Uterus (tissue), 4 donors: ENCODE measurements around the gene TACR1. TPM values are rescaled to one million over a fixed set of nuclear protein-coding genes. Genes with fewer than 3 reads are reported as not detected.
"Not testable (repeated sequence)": the region's sequence is repeated elsewhere in the genome, so short reads cannot be mapped to it uniquely, and the experiment has no call there.

Source experiments
- DNase-seq, 2 donors: peaks; one replicate each; pipeline ENCODE4 v3.0.0-alpha.2; 2019 to 2020
- H3K27ac ChIP-seq, 2 donors: fragments of 200-600 bp; sonication (generic); 1 replicate in 1 of 2; 2 replicates in 1 of 2; pipeline ENCODE4 v1.5.1; 2016 to 2018
- H3K27me3 ChIP-seq, 2 donors: fragments of 200-600 bp; sonication (generic); one replicate each; pipeline ENCODE4 v1.5.1; 2018 to 2019; ENCODE audit warnings: control low read depth in 1 of 2
- H3K36me3 ChIP-seq, 2 donors: fragments of 200-600 bp; sonication (generic); one replicate each; pipeline ENCODE4 v1.5.1; 2019; ENCODE audit warnings: control low read depth in 1 of 2
- H3K4me1 ChIP-seq, 2 donors: fragments of 200-600 bp; sonication (generic); one replicate each; pipeline ENCODE4 v1.5.1; 2018 to 2019; ENCODE audit warnings: control low read depth in 1 of 2
- H3K4me3 ChIP-seq, 2 donors: fragments of 200-600 bp; sonication (generic); 1 replicate in 1 of 2; 2 replicates in 1 of 2; pipeline ENCODE4 v1.5.1; 2018 to 2019; ENCODE audit warnings: mild to moderate bottlenecking in 1 of 2
- H3K9me3 ChIP-seq, 2 donors: fragments of 200-600 bp; sonication (generic); one replicate each; pipeline ENCODE4 v1.5.1; 2019; ENCODE audit warnings: control low read depth in 1 of 2
- POLR2A ChIP-seq, 2 donors: fragments of 450-650 bp; IDR thresholded peaks; one replicate each; pipeline ENCODE4 v1.6.1; 2016; ENCODE audit warnings: antibody characterized with exemption in 2 of 2, mild to moderate bottlenecking in 1 of 2, moderate library complexity in 1 of 2
- intact Hi-C: fragments of 100-400 bp; cut with DNase I; formaldehyde crosslinking; loops from one replicate; pipeline ENCODE4 v1.15.1; 2023; ENCODE audit warnings: low total_unique reads
- total RNA-seq, 4 donors: library from RNA; depleted of rRNA in 3 of 4; stranded (reverse); fragments of >200 nt in 3 of 4; gene quantifications; one replicate each; pipeline versions ENCODE4 v1.1.0 to v1.2.4, GENCODE V29; 2014 to 2023
- TF ChIP-seq, protein P1 (sequence below), 4 experiments: fragments of 200-600 bp in 2 of 4; fragments of 450-650 bp in 2 of 4; sonication (generic) in 2 of 4; IDR thresholded peaks; one replicate each; pipeline ENCODE4 v1.5.1; 2016 to 2019; ENCODE audit warnings: antibody characterized with exemption in 4 of 4, mild to moderate bottlenecking in 2 of 4, moderate library complexity in 1 of 4
- donor health status: DM: yes; HTN: yes; CAD: no.

The TACR1 gene
- total RNA-seq, 4 donors from 2014 or later: 1.9 to 25.4 (median 9.1) TPM

DNA sequence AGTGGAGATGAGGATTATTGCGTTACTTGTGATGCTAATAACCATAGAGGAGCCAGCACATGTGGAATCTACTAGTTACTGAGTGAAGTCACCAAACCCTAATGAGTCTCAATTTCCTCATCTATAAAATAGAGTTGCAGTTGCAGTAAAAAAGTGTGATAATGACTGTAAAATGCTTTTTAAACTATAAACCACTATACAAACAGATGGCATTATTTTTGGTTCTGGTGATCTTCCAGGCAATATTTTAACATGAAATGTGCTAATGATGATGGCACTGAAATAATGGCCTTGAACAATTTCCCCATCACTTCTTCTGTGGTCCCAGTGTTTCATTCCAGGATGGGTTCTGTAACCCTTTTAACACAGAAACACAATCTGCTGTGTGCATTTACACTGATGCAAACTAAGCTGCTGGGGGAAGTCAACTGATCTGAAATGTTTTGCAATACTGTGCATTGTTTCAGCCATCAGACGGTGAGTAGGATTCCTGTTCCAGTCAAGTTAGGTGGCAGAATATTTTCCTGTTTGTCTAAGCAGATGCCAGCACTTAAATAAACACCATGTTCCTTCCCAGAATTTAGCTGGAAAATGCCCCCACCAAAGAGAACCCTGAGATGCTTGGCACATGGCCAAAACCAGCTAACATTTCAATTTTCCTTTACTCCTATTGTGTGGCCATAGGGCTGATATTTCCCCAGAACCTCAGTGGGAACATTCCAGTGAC, 52.6 kb downstream of the TACR1 start:
- Histone ChIP-seq H3K36me3 (no peaks in the 10 kb centered on the region), H3K27ac (peak overlapping the region in 1 of 2 donors; percentile 37), H3K27me3 (no peaks in the 10 kb centered on the region), H3K9me3 (no peaks in the 10 kb centered on the region), H3K4me3 (no peak overlapping the region), H3K4me1 (no peaks in the 10 kb centered on the region)
- intact Hi-C loops: no loop called here
- TF ChIP-seq, protein P1, sequence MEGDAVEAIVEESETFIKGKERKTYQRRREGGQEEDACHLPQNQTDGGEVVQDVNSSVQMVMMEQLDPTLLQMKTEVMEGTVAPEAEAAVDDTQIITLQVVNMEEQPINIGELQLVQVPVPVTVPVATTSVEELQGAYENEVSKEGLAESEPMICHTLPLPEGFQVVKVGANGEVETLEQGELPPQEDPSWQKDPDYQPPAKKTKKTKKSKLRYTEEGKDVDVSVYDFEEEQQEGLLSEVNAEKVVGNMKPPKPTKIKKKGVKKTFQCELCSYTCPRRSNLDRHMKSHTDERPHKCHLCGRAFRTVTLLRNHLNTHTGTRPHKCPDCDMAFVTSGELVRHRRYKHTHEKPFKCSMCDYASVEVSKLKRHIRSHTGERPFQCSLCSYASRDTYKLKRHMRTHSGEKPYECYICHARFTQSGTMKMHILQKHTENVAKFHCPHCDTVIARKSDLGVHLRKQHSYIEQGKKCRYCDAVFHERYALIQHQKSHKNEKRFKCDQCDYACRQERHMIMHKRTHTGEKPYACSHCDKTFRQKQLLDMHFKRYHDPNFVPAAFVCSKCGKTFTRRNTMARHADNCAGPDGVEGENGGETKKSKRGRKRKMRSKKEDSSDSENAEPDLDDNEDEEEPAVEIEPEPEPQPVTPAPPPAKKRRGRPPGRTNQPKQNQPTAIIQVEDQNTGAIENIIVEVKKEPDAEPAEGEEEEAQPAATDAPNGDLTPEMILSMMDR (IDR thresholded peaks at IDR 0.05): no peak
- TF ChIP-seq POLR2A (IDR thresholded peaks at IDR 0.05): no peak
- DNase-seq: peak in 1 of 2 donors; percentile 44

GRCh38 chr2:75146221-75146605, 53.1 kb downstream of the TACR1 start:
- H3K36me3 ChIP-seq, H3K4me3 ChIP-seq, DNase-seq, H3K27me3 ChIP-seq, H3K4me1 ChIP-seq, intact Hi-C loops, H3K9me3 ChIP-seq: not testable (repeated sequence)
- H3K27ac ChIP-seq: peak overlapping the region in 1 of 2 donors; percentile 37

DNA sequence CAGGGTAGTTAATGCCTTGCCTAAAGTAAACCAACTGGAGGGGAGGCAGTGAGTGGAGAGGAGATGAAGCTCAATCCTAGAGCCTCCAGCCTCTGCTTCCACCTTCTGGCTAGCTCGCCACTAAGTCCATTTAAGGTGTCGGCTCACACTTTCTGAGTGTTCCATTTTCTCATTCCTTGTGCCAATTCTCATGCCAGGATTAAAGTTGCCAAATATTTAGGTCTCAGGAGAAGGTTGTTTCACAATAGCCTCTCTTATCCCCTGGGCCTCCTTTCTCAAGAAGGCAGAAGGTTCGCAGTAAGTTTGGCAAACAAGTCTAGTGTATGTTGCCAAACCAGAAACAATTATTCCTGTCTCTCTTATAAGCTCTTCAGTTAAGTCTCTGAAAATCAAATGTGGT, 57.2 kb downstream of the TACR1 start:
- no peak for DNase-seq

GRCh38 chr2:75140288-75140687, 59.0 kb downstream of the TACR1 start:
- H3K27ac ChIP-seq: no peak overlapping the region
- H3K27me3 ChIP-seq: no peaks in the 10 kb centered on the region
- no peaks in the 10 kb centered on the region for H3K4me1 ChIP-seq
- no peak overlapping the region for H3K4me3 ChIP-seq
- H3K9me3 ChIP-seq: no peaks in the 10 kb centered on the region
- TF ChIP-seq, protein P1 (IDR thresholded peaks at IDR 0.05): no peak
- no peak for TF ChIP-seq POLR2A (IDR thresholded peaks at IDR 0.05)
- intact Hi-C loops: no loop called here
- no peaks in the 10 kb centered on the region for H3K36me3 ChIP-seq
- DNase-seq: no peak

More for the DNA sequence above, 57.2 kb downstream of the TACR1 start:
- H3K36me3 ChIP-seq: no peaks in the 10 kb centered on the region
- intact Hi-C loops: no loop called here
- H3K4me3 ChIP-seq: no peak overlapping the region
- no peak overlapping the region for H3K27ac ChIP-seq
- TF ChIP-seq POLR2A (IDR thresholded peaks at IDR 0.05): no peak
- TF ChIP-seq, protein P1 (IDR thresholded peaks at IDR 0.05): no peak
- no peaks in the 10 kb centered on the region for H3K27me3 ChIP-seq
- H3K9me3 ChIP-seq: no peaks in the 10 kb centered on the region
- no peaks in the 10 kb centered on the region for H3K4me1 ChIP-seq

DNA sequence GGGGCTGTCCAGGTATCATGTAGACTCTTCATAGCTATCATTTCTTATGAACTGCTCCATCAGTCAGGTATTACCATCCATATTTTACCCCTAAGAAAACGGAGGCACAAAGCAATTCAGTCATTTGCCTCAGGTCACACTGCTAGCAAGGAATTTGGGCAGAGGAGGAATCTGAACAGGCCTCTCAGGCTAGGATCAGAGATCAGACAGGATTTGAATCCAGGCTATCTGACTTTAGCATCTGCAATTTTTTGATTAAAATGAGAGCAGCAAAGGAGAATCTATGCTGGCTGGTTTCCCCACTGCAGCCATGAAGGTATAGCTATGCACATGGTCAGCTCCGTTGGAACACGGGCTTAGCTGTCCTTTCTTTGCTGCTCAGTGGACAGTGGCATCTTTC, 60.1 kb downstream of the TACR1 start:
- no peaks in the 10 kb centered on the region for H3K4me1 ChIP-seq
- H3K9me3 ChIP-seq: no peaks in the 10 kb centered on the region
- DNase-seq: no peak
- no peak overlapping the region for H3K27ac ChIP-seq
- H3K4me3 ChIP-seq: no peak overlapping the region
- no peaks in the 10 kb centered on the region for H3K27me3 ChIP-seq
- no peaks in the 10 kb centered on the region for H3K36me3 ChIP-seq
- intact Hi-C loops: no loop called here
- no peak for TF ChIP-seq POLR2A (IDR thresholded peaks at IDR 0.05)
- TF ChIP-seq, protein P1 (IDR thresholded peaks at IDR 0.05): no peak
